SK-N-SH treated with all-trans-retinoic acid at 6 μM for 48 hours (cell line): ENCODE results near the gene ABLIM1.

Experiments
- ARNTL ChIP-seq: fragments of 450-650 bp; formaldehyde crosslinking; IDR thresholded peaks from 2 replicates; pipeline ENCODE4 v1.5.0; 2020; ENCODE audit warnings: low read depth, mild to moderate bottlenecking, moderate library complexity, borderline replicate concordance
- PPARA ChIP-seq: fragments of 250-450 bp; sonication (Bioruptor Pico); IDR thresholded peaks from 2 replicates; pipeline ENCODE4 v1.5.0; 2020; ENCODE audit warnings: mild to moderate bottlenecking, borderline replicate concordance
- ZNF70 ChIP-seq: fragments of 450-650 bp; formaldehyde crosslinking; IDR thresholded peaks from 2 replicates; pipeline ENCODE4 v1.5.0; 2020; ENCODE audit warnings: mild to moderate bottlenecking, moderate library complexity
- ZNF8 ChIP-seq: fragments of 450-650 bp; formaldehyde crosslinking; IDR thresholded peaks from 2 replicates; pipeline ENCODE4 v1.5.0; 2020; ENCODE audit warnings: mild to moderate bottlenecking, moderate library complexity

- no peak for TF ChIP-seq ARNTL
- TF ChIP-seq ZNF8: no peak
- TF ChIP-seq PPARA: no peak
- no peak for TF ChIP-seq ZNF70 (CRISPR knock-in tag)
Observed at GRCh38 chr10:114623661-114624294, 34.3 kb downstream of the ABLIM1 start.
